ENCODE data around the gene RPL36AL.

RPL36AL gene

DNA sequence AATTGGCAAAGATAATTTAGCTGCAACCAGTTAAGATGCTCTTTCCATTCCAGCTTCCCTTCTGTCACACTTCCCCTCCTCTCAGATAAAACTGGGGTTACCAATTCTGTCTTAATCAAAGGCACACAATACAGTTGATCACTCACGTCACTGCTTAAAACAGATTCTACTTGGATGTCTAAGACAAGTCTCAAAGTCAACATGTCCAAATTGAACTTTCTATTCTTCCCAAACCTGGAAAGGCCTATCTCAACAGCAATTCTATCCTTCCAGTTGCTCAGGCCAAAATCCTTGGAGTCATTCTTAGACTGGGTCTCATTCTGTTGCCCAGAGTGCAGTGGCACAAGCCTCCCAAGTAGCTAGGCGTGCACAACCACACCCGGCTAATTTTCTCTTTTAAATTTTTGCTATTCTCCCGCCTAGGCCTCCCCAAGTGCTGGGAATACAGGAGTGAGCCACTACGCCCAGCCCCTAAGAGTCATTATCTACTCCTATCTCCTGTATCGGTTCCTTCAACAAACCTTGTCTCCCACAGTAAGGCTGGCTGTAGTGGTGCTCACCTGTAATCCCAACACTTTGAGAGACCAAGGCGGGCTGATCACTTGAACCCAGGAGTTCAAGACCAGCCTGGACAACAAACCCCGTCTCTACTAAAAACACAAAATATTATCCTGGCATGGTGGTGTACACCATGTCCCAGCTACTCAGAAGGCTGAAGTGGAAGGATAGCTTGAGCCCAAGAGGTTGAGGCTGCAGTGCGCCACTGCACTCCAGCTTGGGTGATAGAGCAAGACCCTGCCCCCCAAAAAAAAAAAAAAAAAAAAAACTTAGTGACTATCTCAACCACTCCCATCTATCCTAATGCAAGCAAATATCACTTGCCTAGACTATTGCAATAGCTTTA lies 39.0 kb downstream of the RPL36AL start:
- Mint-ChIP-seq H3K36me3 (ENCODE audit: low read depth) (peaks cover 65% of the 10 kb centered on the region), H3K27ac (peak overlapping the region; percentile 3), H3K4me3 (no peak overlapping the region), H3K4me1 (ENCODE audit: low read depth) (peaks cover 50% of the 10 kb centered on the region), H3K27me3 (ENCODE audit: low read depth) (peaks cover 3% of the 10 kb centered on the region), H3K9me3 (no peaks in the 10 kb centered on the region)
- no peak for DNase-seq (ENCODE audit: low spot score)

DNA sequence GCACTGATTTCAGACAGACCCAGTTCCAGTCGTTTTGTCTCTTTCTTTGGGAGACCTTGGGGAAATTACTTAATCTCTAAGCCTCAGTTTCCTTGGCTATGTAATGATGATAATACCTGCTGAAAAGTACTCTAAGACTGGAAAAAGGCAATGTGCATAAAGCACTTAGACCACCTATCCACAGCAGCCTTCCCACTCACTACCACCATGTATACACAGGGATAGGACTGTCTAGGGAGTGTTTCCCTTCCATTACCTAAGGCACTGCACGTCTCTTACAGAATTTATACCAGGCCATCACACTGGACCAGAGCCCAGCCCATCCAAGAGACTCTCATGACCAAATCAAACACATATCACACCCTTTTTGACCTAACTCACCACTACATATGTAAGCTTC lies 40.6 kb downstream of the RPL36AL start:
- Mint-ChIP-seq H3K4me3 (no peak overlapping the region), H3K27me3 (ENCODE audit: low read depth) (no peaks in the 10 kb centered on the region), H3K36me3 (ENCODE audit: low read depth) (peaks cover 59% of the 10 kb centered on the region), H3K27ac (no peak overlapping the region), H3K4me1 (ENCODE audit: low read depth) (peaks cover 48% of the 10 kb centered on the region), H3K9me3 (no peaks in the 10 kb centered on the region)
- no peak for DNase-seq (ENCODE audit: low spot score)

DNA sequence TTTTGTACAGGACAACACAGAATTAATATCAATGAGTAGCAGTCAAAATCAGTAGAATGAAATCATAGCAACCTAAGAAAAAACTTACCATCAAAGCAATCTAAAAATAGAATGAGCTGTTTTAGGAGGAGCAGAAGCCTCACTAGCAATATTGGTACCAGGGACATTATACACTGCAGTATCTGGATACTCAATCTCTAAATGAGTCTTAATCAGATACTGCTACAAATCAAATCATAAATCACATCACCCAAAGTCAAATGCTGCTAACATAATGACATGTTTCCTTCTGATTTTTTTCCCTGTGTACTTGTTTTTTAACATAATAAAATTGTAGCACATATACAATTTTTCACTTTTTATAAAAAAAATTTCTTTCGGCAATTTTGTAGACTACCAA lies 42.3 kb downstream of the RPL36AL start:
- Mint-ChIP-seq H3K27me3 (ENCODE audit: low read depth) (no peaks in the 10 kb centered on the region), H3K27ac (peak overlapping the region; percentile 32), H3K9me3 (no peaks in the 10 kb centered on the region), H3K4me3 (no peak overlapping the region), H3K36me3 (ENCODE audit: low read depth) (peaks cover 51% of the 10 kb centered on the region), H3K4me1 (ENCODE audit: low read depth) (peaks cover 35% of the 10 kb centered on the region)
- no peak for DNase-seq (ENCODE audit: low spot score)

DNA sequence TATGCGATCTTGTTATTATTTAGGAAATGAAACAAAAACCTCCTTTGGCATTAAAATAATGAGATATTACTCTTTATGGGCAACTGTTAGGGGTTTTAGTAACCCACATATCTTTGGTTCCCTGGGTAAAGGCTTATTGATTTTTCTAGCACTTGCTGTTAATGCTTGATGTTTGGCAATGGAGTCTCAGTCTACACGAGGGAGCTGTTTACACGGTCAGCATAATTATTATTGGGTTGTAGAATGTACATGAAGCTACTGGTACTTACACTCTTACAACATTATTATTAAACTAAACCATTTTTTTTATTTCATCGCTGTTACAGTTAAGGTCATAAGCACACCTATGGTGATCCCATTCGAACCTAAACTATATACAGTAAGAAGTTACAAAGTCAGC lies 46.4 kb downstream of the RPL36AL start:
- peaks cover 40% of the 10 kb centered on the region for H3K36me3 Mint-ChIP-seq (ENCODE audit: low read depth)

DNA sequence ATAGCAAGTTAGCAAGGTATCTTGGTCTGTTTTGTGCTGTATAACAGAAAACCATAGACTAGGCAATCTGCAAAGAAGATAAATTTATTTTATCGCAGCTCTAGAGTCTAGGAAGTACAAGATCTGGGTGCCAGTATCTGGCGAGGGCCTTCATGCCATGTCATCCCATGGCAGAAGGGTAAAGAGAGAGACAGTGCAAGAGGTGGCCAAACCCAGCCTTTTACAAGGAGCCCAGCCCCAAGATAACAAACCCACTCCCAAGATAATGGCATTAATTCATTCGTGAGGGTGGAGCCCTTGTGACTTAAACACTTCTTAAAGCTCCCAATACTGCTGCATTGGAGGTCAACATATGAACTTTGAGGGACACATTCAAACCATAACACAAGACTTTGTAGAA lies 51.1 kb downstream of the RPL36AL start:
- Mint-ChIP-seq H3K4me1 (ENCODE audit: low read depth) (no peaks in the 10 kb centered on the region), H3K36me3 (ENCODE audit: low read depth) (peaks cover 16% of the 10 kb centered on the region), H3K27ac (no peak overlapping the region), H3K27me3 (ENCODE audit: low read depth) (no peaks in the 10 kb centered on the region), H3K4me3 (no peak overlapping the region), H3K9me3 (peaks cover 3% of the 10 kb centered on the region)
- no peak for DNase-seq (ENCODE audit: low spot score)

More for the DNA sequence above, 46.4 kb downstream of the RPL36AL start:
- no peak overlapping the region for H3K4me3 Mint-ChIP-seq
- H3K9me3 Mint-ChIP-seq, result peaks cover 3% of the 10 kb centered on the region
- no peak for DNase-seq (ENCODE audit: low spot score)
- no peak overlapping the region for H3K27ac Mint-ChIP-seq
- peaks cover 10% of the 10 kb centered on the region for H3K4me1 Mint-ChIP-seq (ENCODE audit: low read depth)
- no peaks in the 10 kb centered on the region for H3K27me3 Mint-ChIP-seq (ENCODE audit: low read depth)

Measured in T-helper 2 cell treated with Interferon-gamma antibody and Interleukin-4, amounts not matched to agents 5 μg/mL and 100 μg/mL, for 36 hours (primary cell).